Measurements from ENCODE around the gene FBXO31. TPM values are rescaled to one million over a fixed set of nuclear protein-coding genes. Genes with fewer than 3 reads are reported as not detected.

The FBXO31 gene
- total RNA-seq, 2 donors from 2014 or later: 57.9 to 161 TPM

DNA sequence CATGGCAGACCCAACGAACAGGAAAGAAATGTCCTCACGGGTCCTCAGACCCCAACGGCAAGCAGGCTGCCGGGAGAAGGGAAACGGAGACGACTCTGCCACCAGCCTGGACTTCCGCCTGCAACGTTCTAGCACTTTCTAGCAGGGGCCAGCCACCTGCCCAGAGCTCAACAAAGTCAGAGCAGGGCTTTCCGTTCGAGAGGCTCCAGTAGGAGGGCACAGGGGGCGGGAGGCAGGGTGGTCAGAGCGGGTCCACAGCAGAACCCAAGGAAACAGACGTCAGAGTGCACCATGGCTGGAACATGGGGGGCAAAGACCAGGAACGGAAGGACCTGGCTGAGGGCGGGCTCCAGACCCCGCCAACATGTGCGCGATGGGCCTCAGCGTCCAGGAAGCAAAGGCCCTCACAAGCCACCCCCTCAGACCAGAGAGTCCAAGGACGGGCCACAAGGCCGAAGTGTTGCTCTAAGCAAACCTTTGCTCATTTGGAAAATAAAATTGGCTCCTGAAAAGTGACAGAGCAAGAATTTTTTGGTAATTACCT, 37.0 kb downstream of the FBXO31 start:
- H3K4me1 ChIP-seq (ENCODE audit: control insufficient read depth in 1 of 2, low read depth in 2 of 2): peaks cover 4 to 13% of the 10 kb centered on the region in 2 donors
- TF ChIP-seq, protein P1, sequence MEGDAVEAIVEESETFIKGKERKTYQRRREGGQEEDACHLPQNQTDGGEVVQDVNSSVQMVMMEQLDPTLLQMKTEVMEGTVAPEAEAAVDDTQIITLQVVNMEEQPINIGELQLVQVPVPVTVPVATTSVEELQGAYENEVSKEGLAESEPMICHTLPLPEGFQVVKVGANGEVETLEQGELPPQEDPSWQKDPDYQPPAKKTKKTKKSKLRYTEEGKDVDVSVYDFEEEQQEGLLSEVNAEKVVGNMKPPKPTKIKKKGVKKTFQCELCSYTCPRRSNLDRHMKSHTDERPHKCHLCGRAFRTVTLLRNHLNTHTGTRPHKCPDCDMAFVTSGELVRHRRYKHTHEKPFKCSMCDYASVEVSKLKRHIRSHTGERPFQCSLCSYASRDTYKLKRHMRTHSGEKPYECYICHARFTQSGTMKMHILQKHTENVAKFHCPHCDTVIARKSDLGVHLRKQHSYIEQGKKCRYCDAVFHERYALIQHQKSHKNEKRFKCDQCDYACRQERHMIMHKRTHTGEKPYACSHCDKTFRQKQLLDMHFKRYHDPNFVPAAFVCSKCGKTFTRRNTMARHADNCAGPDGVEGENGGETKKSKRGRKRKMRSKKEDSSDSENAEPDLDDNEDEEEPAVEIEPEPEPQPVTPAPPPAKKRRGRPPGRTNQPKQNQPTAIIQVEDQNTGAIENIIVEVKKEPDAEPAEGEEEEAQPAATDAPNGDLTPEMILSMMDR (IDR thresholded peaks at IDR 0.05): no peak
- H3K4me3 ChIP-seq: no peak overlapping the region
- no peak overlapping the region for H3K27ac ChIP-seq
- H3K27me3 ChIP-seq (replicated peaks; ENCODE audit: insufficient read depth): no peaks in the 10 kb centered on the region
- ATAC-seq (ENCODE audit: insufficient number of reproducible peaks, low FRiP score, low read depth) (no peak), DNase-seq (ENCODE audit: low spot score) (no peak)
- peaks cover 38% of the 10 kb centered on the region for H3K36me3 ChIP-seq
- no peaks in the 10 kb centered on the region for H3K9me3 ChIP-seq

DNA sequence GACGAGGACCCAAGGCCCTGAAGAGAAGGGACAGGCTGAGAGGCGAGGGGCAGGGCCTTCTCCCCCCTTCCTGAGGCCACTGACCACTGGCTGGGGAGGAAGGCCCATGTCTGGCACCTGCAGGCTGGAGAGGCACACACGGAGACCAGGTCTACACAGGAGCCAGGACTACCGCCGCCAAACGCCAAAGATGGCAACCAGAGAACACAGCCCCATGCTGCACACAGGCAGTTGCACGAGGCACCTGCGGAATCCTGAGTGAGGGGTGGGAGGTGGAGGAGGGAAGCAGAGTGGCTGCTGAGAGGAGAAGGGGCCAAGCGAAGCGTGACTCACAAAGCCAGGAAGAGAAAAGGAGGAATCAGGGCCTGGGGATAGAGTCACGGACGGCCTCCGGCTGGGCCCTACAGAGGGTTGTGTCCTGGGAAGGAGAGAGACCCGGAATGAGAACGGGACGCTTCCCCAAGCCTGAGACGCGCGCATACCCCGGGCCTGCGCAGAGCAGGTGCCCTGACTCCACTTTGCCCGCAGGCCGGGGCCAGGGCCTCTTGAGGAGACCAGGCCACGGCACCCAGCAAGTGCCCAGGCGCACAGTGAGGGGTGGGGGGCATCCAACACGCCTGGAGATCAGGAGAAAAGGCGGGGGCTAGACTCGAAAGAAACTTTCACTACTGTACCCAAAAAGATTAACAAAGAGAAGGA, 37.7 kb downstream of the FBXO31 start:
- no peak overlapping the region for H3K4me3 ChIP-seq
- DNase-seq (ENCODE audit: low spot score) (no peak), ATAC-seq (ENCODE audit: insufficient number of reproducible peaks, low FRiP score, low read depth) (no peak)
- peaks cover 43% of the 10 kb centered on the region for H3K36me3 ChIP-seq
- H3K4me1 ChIP-seq (ENCODE audit: control insufficient read depth in 1 of 2, low read depth in 2 of 2): peaks cover 0 to 7% of the 10 kb centered on the region in 2 donors
- no peak overlapping the region for H3K27ac ChIP-seq
- no peaks in the 10 kb centered on the region for H3K9me3 ChIP-seq
- TF ChIP-seq, protein P1 (IDR thresholded peaks at IDR 0.05): no peak
- H3K27me3 ChIP-seq (replicated peaks; ENCODE audit: insufficient read depth): no peaks in the 10 kb centered on the region

DNA sequence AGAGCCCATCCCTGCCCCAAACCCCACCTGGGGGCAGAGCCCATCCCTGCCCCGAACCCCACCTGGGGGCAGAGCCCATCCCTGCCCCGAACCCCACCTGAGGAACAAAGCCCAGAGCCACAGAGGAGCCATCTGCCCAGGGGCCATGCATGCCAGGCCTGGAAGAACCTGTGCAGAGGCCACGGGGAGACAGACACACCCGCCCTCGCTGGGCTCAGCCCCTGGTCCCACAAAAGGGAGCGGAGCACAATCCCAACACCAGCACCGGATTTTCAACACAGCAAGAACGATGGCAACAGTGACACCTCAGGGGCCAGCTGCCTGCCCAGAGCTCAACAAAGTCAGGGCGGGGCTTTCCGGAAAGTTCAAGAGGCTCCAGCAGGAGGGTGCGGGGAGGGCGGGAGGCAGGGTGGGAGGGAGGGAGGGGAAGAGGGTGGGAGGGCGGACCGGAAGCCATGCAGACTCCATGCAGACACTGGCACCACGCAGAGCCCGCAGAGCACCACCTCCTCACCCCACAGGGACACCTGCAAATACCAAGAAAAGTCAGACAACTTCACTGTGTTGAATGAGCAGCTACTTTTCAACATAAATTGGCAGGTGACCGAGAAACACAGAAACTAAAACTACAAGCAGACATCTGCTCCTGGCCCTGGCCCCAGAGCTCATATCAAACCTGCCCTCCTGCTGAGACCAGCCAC, 38.5 kb downstream of the FBXO31 start:
- DNase-seq (ENCODE audit: low spot score) (no peak), ATAC-seq (ENCODE audit: insufficient number of reproducible peaks, low FRiP score, low read depth) (no peak)
- Histone ChIP-seq H3K36me3 (peaks cover 43% of the 10 kb centered on the region), H3K27ac (no peak overlapping the region), H3K9me3 (no peaks in the 10 kb centered on the region), H3K4me1 (ENCODE audit: control insufficient read depth in 1 of 2, low read depth in 2 of 2) (no peaks in the 10 kb centered on the region), H3K4me3 (no peak overlapping the region), H3K27me3 (replicated peaks; ENCODE audit: insufficient read depth) (no peaks in the 10 kb centered on the region)
- TF ChIP-seq, protein P1 (IDR thresholded peaks at IDR 0.05): no peak

DNA sequence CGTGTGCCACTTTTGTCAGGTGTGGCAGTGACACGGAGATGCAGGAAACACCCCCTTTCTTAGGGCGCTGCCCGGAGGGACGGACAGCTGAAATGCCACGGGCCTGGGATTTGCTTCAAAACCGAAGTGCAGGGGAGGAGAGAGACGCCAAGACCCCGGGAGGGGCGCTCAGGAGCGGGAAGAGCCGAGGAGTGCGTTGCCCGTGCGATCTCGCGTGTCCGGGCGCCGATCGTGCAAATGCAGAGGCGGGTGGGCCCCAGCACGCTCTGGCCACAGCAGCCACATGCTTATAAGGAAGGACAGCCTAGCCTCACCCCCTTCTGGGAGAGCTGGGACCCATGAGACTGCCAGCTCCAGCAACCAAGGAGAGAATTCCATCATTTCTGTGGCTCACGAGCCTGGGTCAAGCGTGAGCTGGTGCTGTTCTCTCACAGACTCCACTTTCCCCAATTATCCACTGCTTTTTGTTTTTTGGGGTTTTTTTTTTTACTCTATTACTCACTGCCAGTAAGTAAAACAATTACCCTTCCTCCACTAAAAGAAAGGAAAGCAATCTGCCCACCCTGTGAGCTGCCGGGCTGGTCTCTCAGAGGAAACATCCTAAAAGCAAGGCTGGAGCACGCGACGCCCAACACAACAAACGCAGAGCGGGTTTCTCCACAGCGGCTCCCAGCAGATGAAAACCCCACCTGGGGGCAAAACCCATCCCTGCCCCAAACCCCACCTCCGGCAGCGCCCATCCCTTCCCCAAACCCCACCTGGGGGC, 39.2 kb downstream of the FBXO31 start:
- H3K9me3 ChIP-seq: no peaks in the 10 kb centered on the region
- H3K36me3 ChIP-seq: peaks cover 47% of the 10 kb centered on the region
- DNase-seq (ENCODE audit: low spot score) (no peak), ATAC-seq (ENCODE audit: insufficient number of reproducible peaks, low FRiP score, low read depth) (no peak)
- TF ChIP-seq, protein P1 (IDR thresholded peaks at IDR 0.05): no peak
- H3K27me3 ChIP-seq (replicated peaks; ENCODE audit: insufficient read depth): no peaks in the 10 kb centered on the region
- no peaks in the 10 kb centered on the region for H3K4me1 ChIP-seq (ENCODE audit: control insufficient read depth in 1 of 2, low read depth in 2 of 2)
- H3K4me3 ChIP-seq: no peak overlapping the region
- H3K27ac ChIP-seq: no peak overlapping the region

DNA sequence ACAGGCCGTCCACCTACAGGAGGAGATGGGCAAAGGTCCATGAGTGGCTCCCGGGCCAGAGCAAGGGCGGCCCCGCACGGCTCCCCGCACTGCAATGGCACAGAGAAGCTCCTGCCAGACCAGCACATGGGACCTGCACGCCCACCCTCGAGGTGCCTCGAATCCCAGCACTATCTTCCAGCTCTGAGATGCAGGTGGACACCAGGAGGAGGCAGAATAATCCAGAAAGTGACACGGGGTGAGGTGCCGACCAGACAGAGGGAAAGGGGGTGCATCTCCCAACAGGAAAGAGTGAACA, 39.9 kb downstream of the FBXO31 start:
- H3K36me3 ChIP-seq: peaks cover 50% of the 10 kb centered on the region
- no peaks in the 10 kb centered on the region for H3K4me1 ChIP-seq (ENCODE audit: control insufficient read depth in 1 of 2, low read depth in 2 of 2)
- no peaks in the 10 kb centered on the region for H3K9me3 ChIP-seq
- no peak overlapping the region for H3K4me3 ChIP-seq
- ATAC-seq (ENCODE audit: insufficient number of reproducible peaks, low FRiP score, low read depth) (no peak), DNase-seq (ENCODE audit: low spot score) (no peak)
- H3K27ac ChIP-seq: no peak overlapping the region
- H3K27me3 ChIP-seq (replicated peaks; ENCODE audit: insufficient read depth): no peaks in the 10 kb centered on the region
- TF ChIP-seq, protein P1 (IDR thresholded peaks at IDR 0.05): no peak

Data from thoracic aorta (tissue), 2 donors.